K562 (cell line): ENCODE measurements around the gene SESN2. TPM values are rescaled to one million over a fixed set of nuclear protein-coding genes. Genes with fewer than 3 reads are reported as not detected.

ENCODE experiments used
- ATAC-seq: fragments of 200-7000 bp; cut with Tn5 transposase; 3 replicates; pipeline ENCODE4 v1.9.1; 2020; ENCODE audit warnings: moderate library complexity
- BruUV-seq: library from RNA; stranded (reverse); fragments of 400-500 nt; replicated peaks from 2 replicates; lab custom pipeline; 2021; lab: Mats Ljungman, UMichigan
- CTCF ChIA-PET: fragments of 300-600 bp; formaldehyde crosslinking; extraction: SDS; loops from one replicate; lab custom pipeline; 2021; ENCODE audit warnings: low intra/inter-chr PET ratio; lab: Yijun Ruan, JAX
- POLR2A ChIA-PET: fragments of 300-600, 350-650 bp; sonication (Branson Sonifier 250); formaldehyde crosslinking; extraction: SDS; loops from one replicate; lab custom pipeline; 2021; ENCODE audit warnings: antibody characterized with exemption, inconsistent platforms; lab: Yijun Ruan, JAX
- DNase-seq, 4 experiments: peaks; one replicate each; pipeline versions ENCODE4 v3.0.0 to v3.0.0-alpha.2; 2011 to 2018; ENCODE audit warnings: low spot score in 3 of 4, mixed read lengths in 3 of 4; ENCODE audit errors: extremely low read depth in 1 of 4
- FAIRE-seq: peaks from 2 replicates; lab custom pipeline; 2011; peaks lifted over from hg19 to GRCh38; lab: Jason Lieb, UNC
- H2AFZ ChIP-seq: 2 replicates; pipeline ENCODE4 v1.6.0; 2011; ENCODE audit warnings: low read depth, low read length, control low read depth, inconsistent platforms
- H3K27ac ChIP-seq: fragments of 200-600 bp; 3 replicates; pipeline ENCODE4 v1.8.0; 2011; ENCODE audit warnings: low read depth, mild to moderate bottlenecking, control low read depth, inconsistent platforms, low read length, moderate library complexity, mixed read lengths; ENCODE audit errors: extremely low read depth
- H3K27me3 ChIP-seq, 2 experiments: fragments of 300-600 bp in 1 of 2; 2 replicates in 1 of 2; 3 replicates in 1 of 2; pipeline versions ENCODE4 v1.6.0 to v1.8.0; 2011; ENCODE audit warnings: inconsistent platforms in 2 of 2, low read length in 2 of 2, mild to moderate bottlenecking in 1 of 2, mixed read lengths in 1 of 2, moderate library complexity in 1 of 2; ENCODE audit not compliant: control insufficient read depth in 2 of 2, insufficient read depth in 2 of 2
- H3K36me3 ChIP-seq: fragments of 300-600 bp; 3 replicates; pipeline ENCODE4 v1.8.0; 2011; ENCODE audit warnings: mild to moderate bottlenecking, low read length, inconsistent platforms; ENCODE audit not compliant: control insufficient read depth, insufficient read depth
- H3K4me1 ChIP-seq, 2 experiments: fragments of 200-600 bp in 1 of 2; replicated peaks in 1 of 2; 2 replicates in 1 of 2; 3 replicates in 1 of 2; pipeline versions ENCODE4 v1.5.1 to v1.8.0; 2011; ENCODE audit warnings: inconsistent platforms in 2 of 2, low read length in 2 of 2, mild to moderate bottlenecking in 1 of 2, mixed read lengths in 1 of 2, moderate library complexity in 1 of 2; ENCODE audit not compliant: control insufficient read depth in 2 of 2, insufficient read depth in 2 of 2
- H3K4me2 ChIP-seq: 2 replicates; pipeline ENCODE4 v1.6.1; 2011; ENCODE audit warnings: low read length, control low read depth, inconsistent platforms, mixed read lengths; ENCODE audit not compliant: insufficient read depth
- H3K4me3 ChIP-seq: fragments of 200-600 bp; sonication (generic), shearing (Covaris generic); 2 replicates; pipeline ENCODE4 v1.5.1; 2016; ENCODE audit warnings: control low read depth, inconsistent platforms
- H3K79me2 ChIP-seq: fragments of 200-600 bp; 3 replicates; pipeline ENCODE4 v1.8.0; 2011; ENCODE audit warnings: low read length, inconsistent platforms; ENCODE audit not compliant: control insufficient read depth, insufficient read depth
- H3K9ac ChIP-seq, 2 experiments: 2 replicates each; pipeline versions ENCODE4 v1.6.0 to v1.6.1; 2011; ENCODE audit warnings: low read depth in 2 of 2, low read length in 2 of 2, control low read depth in 1 of 2, inconsistent platforms in 1 of 2, mild to moderate bottlenecking in 1 of 2, mixed read lengths in 1 of 2; ENCODE audit not compliant: insufficient read depth in 1 of 2
- H3K9me1 ChIP-seq: one replicate; pipeline ENCODE4 v1.6.0; 2011; ENCODE audit warnings: inconsistent platforms, mild to moderate bottlenecking, low read length, moderate library complexity; ENCODE audit not compliant: control insufficient read depth, insufficient read depth
- H3K9me3 ChIP-seq: replicated peaks from 2 replicates; pipeline ENCODE4 v1.5.1; 2011; ENCODE audit warnings: low read depth, low read length, inconsistent platforms; ENCODE audit not compliant: control insufficient read depth, insufficient read depth
- H4K20me1 ChIP-seq: replicated peaks from 2 replicates; pipeline ENCODE4 v1.6.1; 2011; ENCODE audit warnings: low read length, inconsistent platforms, mixed read lengths; ENCODE audit not compliant: control insufficient read depth, insufficient read depth
- ADNP ChIP-seq: fragments of 200-800 bp; sonication (Bioruptor generic); IDR thresholded peaks from 2 replicates; pipeline ENCODE4 v1.6.1; 2016; ENCODE audit warnings: missing genetic modification characterization, missing compliant biosample characterization
- BCOR ChIP-seq: fragments of 450-650 bp; IDR thresholded peaks from 2 replicates; pipeline ENCODE4 v1.6.1; 2016
- HLTF ChIP-seq: fragments of 450-650 bp; IDR thresholded peaks from 2 replicates; pipeline ENCODE4 v1.6.1; 2016
- KDM1A ChIP-seq, 2 experiments: fragments of 450-650 bp; IDR thresholded peaks; 2 replicates each; pipeline ENCODE4 v1.6.1; 2016; ENCODE audit warnings: mild to moderate bottlenecking in 2 of 2
- RBM25 ChIP-seq: fragments of 200-400 bp; formaldehyde crosslinking; IDR thresholded peaks from 2 replicates; pipeline ENCODE4 v1.6.1; 2018; ENCODE audit warnings: low read length, low read depth, moderate library complexity; ENCODE audit not compliant: severe bottlenecking
- RCOR1 ChIP-seq, 2 experiments: IDR thresholded peaks; 2 replicates each; pipeline ENCODE4 v1.6.1; 2012; ENCODE audit warnings: low read depth in 2 of 2, low read length in 2 of 2, borderline replicate concordance in 1 of 2, improper control_type of control experiment in 1 of 2
- RFX7 ChIP-seq: fragments of 250-450 bp; sonication (Bioruptor Pico); IDR thresholded peaks from 2 replicates; pipeline ENCODE4 v1.5.1; 2021; ENCODE audit warnings: mild to moderate bottlenecking
- in situ Hi-C: fragments of 300-500 bp; cut with MboI; formaldehyde crosslinking; loops from 4 replicates; pipeline ENCODE4 v1.15.0; 2018; ENCODE audit warnings: inconsistent platforms, mixed read lengths
- intact Hi-C: fragments of 100-400 bp; cut with micrococcal nuclease; formaldehyde crosslinking; loops from 2 replicates; pipeline ENCODE4 v1.14.2; 2022
- polyA plus RNA-seq, 8 experiments: library from polyadenylated mRNA; depleted of rRNA in 4 of 8; stranded (reverse) in 5 of 8; unstranded in 3 of 8; fragments of >200 nt; fragmentation: Nextera tagmentation in 2 of 8; fragmentation: Illumina TruSeq in 1 of 8; extraction: Ambion mirVana in 2 of 8; extraction: Trizol in 1 of 8; gene quantifications; 2 replicates each; pipeline versions ENCODE4 v1.2.1 to v1.2.3, GENCODE V29; 2011 to 2014; ENCODE audit warnings: inconsistent platforms in 1 of 8, missing spikeins in 1 of 8
- total RNA-seq, 7 experiments: library from RNA; depleted of rRNA in 6 of 7; stranded (reverse); fragments of >200 nt in 6 of 7; fragmentation: Illumina TruSeq in 2 of 7; extraction: Trizol in 2 of 7; gene quantifications; 2 replicates each; pipeline versions ENCODE4 v1.2.1 to v1.2.3, GENCODE V29; 2011 to 2021; ENCODE audit warnings: low replicate concordance in 1 of 7
- TF ChIP-seq, protein P1 (sequence below): fragments of 450-650 bp; IDR thresholded peaks from 2 replicates; pipeline ENCODE4 v1.6.1; 2017; ENCODE audit warnings: antibody characterized with exemption

SESN2 gene
- total and polyA plus RNA-seq, 9 of the 15 experiments (the other 6 are each of a cell fraction or from before 2014, with no cell fraction given): 3.7 to 71.3 (median 16.8) TPM

DNA sequence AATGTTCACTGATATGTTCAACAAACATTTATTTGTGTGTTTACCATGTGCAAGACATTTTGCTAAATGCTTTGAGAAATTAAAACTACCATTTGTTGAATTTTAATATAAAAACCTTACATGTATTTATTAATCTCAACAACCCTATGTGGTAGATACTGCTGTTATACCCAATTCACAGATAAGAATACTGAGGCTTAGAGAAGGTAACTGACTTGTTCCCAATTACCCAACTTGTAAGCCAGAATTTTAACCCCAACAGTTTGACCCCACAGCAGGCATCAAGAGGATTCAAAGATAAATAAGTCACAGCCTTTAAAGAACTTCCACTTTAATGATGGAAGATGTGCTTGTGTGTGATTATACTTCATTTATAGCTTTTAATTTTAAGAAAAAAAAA is 30.2 kb upstream of the SESN2 start:
- no peak overlapping the region for H3K9ac ChIP-seq
- peaks cover 5 to 26% of the 10 kb centered on the region in 2 experiments; a peak in 4 of 5 replicates for H3K4me1 ChIP-seq
- H3K79me2 ChIP-seq: peaks cover 59% of the 10 kb centered on the region
- no peak for DNase-seq
- no peak overlapping the region for H3K27ac ChIP-seq
- in situ Hi-C loops: no loop called here
- H3K4me3 ChIP-seq: no peak overlapping the region
- CTCF ChIA-PET: no interaction called here
- peaks cover 70% of the 10 kb centered on the region for H3K36me3 ChIP-seq
- TF ChIP-seq ADNP (tag) (peak; percentile 82), RBM25 (peak; percentile 92), KDM1A (IDR thresholded peaks at IDR 0.05) (peak in 1 of 2 experiments; percentile 67; a peak in 2 of 4 replicates), RCOR1 (IDR thresholded peaks at IDR 0.05; ENCODE audit: borderline replicate concordance in 1 of 2, low read depth in 2 of 2, low read length in 2 of 2) (0 out of 4 replicates have a peak, but pooled peaks of 1 of the 2 experiments have one; percentile 20), BCOR (peak; percentile 80), RFX7 (CRISPR knock-in tag) (no peak), HLTF (no peak)
- TF ChIP-seq, protein P1, sequence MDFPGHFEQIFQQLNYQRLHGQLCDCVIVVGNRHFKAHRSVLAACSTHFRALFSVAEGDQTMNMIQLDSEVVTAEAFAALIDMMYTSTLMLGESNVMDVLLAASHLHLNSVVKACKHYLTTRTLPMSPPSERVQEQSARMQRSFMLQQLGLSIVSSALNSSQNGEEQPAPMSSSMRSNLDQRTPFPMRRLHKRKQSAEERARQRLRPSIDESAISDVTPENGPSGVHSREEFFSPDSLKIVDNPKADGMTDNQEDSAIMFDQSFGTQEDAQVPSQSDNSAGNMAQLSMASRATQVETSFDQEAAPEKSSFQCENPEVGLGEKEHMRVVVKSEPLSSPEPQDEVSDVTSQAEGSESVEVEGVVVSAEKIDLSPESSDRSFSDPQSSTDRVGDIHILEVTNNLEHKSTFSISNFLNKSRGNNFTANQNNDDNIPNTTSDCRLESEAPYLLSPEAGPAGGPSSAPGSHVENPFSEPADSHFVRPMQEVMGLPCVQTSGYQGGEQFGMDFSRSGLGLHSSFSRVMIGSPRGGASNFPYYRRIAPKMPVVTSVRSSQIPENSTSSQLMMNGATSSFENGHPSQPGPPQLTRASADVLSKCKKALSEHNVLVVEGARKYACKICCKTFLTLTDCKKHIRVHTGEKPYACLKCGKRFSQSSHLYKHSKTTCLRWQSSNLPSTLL: no peak
- TF ChIP-seq, all 486 proteins: peak for 5
- POLR2A ChIA-PET: no interaction called here
- intact Hi-C loops: no loop called here
- Histone ChIP-seq H3K9me1 (peaks cover 3% of the 10 kb centered on the region), H2AFZ (no peak overlapping the region), H3K9me3 (no peaks in the 10 kb centered on the region), H3K4me2 (no peak overlapping the region), H4K20me1 (no peaks in the 10 kb centered on the region; the same call in 1 of the 2 replicates), H3K27me3 (no peaks in the 10 kb centered on the region)
- ATAC-seq (no peak), FAIRE-seq (no peak)
- no TSS peak for BruUV-seq
